ENCODE results near the gene AKT1. TPM values are rescaled to one million over a fixed set of nuclear protein-coding genes. Genes with fewer than 3 reads are reported as not detected.
"Not testable (repeated sequence)": the region's sequence is repeated elsewhere in the genome, so short reads cannot be mapped to it uniquely, and the experiment has no call there.

The AKT1 gene
- total RNA-seq, 1 experiment from 2014 or later = 83.3 TPM

DNA sequence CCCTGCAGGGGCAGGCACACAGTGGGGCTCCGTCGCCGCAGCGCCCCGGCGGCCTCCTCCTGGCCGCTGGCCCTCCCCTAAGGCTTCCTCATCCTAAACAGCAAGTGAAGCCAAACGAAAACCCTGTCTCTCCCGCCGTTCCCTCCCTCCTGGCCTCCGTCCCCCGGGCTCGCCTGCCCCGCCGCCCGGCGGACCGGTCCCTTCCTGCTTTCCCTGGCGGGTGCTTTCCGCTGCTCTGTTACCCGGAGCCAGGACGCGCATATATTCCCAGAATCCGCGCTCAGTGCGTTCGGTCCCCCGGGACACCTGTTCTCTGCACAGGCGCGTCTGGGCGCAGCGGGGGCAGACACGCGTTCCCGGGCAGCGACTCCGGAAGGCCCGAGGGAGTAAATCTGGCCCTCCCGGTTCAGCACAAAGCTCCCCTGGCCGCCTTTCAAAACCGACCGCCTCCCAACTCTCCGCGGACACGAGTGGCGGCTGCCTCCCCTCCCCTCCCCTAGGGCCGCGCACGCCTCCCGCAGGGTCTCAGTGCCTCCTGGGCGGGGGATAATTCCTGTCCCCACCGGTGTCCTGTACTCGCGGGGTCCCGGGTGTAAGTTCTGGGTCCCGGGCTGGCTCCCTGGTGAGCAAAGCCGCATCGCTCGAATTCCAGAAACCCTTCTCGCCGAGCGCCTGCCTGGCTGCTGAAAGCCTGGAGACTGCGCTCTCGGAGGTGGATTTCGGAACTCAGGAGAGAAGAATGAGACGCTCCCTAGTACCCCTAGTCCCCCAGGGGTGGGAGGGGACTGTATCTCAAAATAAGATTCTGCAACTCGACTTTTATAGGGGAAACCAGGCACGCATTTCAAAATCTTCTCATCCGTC is 48.1 kb upstream of the AKT1 start:
- Mint-ChIP-seq H3K27ac (ENCODE audit: low read depth, unreplicated experiment) (no peak overlapping the region), H3K36me3 (ENCODE audit: insufficient read depth, unreplicated experiment) (no peaks in the 10 kb centered on the region), H3K4me3 (ENCODE audit: unreplicated experiment) (no peak overlapping the region), H3K9me3 (ENCODE audit: unreplicated experiment) (peaks cover 6% of the 10 kb centered on the region), H3K27me3 (ENCODE audit: insufficient read depth, unreplicated experiment) (peaks cover 53% of the 10 kb centered on the region), H3K4me1 (ENCODE audit: insufficient read depth, unreplicated experiment) (no peaks in the 10 kb centered on the region)
- TF ChIP-seq, protein P1, sequence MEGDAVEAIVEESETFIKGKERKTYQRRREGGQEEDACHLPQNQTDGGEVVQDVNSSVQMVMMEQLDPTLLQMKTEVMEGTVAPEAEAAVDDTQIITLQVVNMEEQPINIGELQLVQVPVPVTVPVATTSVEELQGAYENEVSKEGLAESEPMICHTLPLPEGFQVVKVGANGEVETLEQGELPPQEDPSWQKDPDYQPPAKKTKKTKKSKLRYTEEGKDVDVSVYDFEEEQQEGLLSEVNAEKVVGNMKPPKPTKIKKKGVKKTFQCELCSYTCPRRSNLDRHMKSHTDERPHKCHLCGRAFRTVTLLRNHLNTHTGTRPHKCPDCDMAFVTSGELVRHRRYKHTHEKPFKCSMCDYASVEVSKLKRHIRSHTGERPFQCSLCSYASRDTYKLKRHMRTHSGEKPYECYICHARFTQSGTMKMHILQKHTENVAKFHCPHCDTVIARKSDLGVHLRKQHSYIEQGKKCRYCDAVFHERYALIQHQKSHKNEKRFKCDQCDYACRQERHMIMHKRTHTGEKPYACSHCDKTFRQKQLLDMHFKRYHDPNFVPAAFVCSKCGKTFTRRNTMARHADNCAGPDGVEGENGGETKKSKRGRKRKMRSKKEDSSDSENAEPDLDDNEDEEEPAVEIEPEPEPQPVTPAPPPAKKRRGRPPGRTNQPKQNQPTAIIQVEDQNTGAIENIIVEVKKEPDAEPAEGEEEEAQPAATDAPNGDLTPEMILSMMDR (IDR thresholded peaks at IDR 0.05; ENCODE audit: unreplicated experiment) = no peak
- intact Hi-C loops (cut with micrococcal nuclease) = no loop called here
- CTCF ChIA-PET = interaction anchor here (0.7 kb wide), 2 partner anchors 39 to 185 kb away, joined by 3 read pairs; no protein-coding TSS in a partner anchor
- no peak for DNase-seq (ENCODE audit: unreplicated experiment)
- POLR2A ChIA-PET = interaction anchor here (1.5 kb wide), 1 partner anchor 9 kb away, joined by 4 read pairs; no protein-coding TSS in a partner anchor
- no TSS peak for BruUV-seq (replicated peaks)

DNA sequence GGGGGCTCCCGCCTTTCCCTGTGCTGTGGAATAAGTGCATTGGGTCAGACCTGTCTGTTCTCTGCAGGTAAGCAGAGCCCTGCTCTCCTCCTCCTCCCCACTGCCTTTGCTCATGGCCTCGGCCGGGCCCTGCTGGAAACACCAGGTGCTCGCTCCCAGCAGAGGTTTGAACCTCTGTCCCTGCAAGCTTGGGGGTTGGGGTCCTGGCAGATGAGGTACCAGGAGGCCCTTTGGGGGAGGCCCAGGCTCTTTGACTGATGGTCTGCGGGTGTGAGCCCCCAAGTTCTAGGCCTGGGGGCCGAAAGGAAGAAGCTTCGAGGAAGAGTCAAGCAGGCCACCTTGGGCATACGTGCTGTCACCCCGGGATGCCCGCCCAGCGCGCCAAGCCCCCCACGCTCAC is 47.5 kb upstream of the AKT1 start:
- DNase-seq (ENCODE audit: unreplicated experiment) = no peak
- TF ChIP-seq, protein P1 (IDR thresholded peaks at IDR 0.05; ENCODE audit: unreplicated experiment) = no peak
- ChIA-PET CTCF (interaction anchor here (0.6 to 0.8 kb wide), 3 partner anchors 40 to 243 kb away, joined by 3 to 4 read pairs (median 3); no protein-coding TSS in a partner anchor), POLR2A (no interaction called here)
- no peaks in the 10 kb centered on the region for H3K36me3 Mint-ChIP-seq (ENCODE audit: insufficient read depth, unreplicated experiment)
- peaks cover 53% of the 10 kb centered on the region for H3K27me3 Mint-ChIP-seq (ENCODE audit: insufficient read depth, unreplicated experiment)
- no peak overlapping the region for H3K4me3 Mint-ChIP-seq (ENCODE audit: unreplicated experiment)
- peaks cover 6% of the 10 kb centered on the region for H3K9me3 Mint-ChIP-seq (ENCODE audit: unreplicated experiment)
- no peak overlapping the region for H3K27ac Mint-ChIP-seq (ENCODE audit: low read depth, unreplicated experiment)
- BruUV-seq (replicated peaks) = no TSS peak
- no peaks in the 10 kb centered on the region for H3K4me1 Mint-ChIP-seq (ENCODE audit: insufficient read depth, unreplicated experiment)
- intact Hi-C loops (cut with micrococcal nuclease) = no loop called here

DNA sequence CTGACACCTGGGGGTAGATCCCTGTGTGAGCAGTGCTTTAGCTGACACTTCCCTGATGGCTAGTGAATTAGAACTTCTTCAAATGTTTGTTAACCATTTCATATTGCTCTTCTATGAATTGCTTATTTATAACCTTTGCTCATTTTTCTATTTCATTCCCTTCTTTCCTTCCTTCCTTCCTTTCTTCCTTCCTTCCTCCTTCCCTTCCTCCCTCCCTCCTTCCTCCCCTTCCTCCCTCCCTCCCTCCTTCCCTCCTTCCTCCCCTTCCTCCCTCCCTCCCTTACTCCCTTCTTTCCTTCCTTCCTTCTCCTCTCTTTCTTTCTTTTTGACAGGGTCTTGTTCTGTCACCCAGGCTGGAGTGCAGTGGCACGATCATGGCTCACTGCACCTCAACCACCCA is 46.2 kb upstream of the AKT1 start:
- H3K4me1 Mint-ChIP-seq (ENCODE audit: insufficient read depth, unreplicated experiment) = no peaks in the 10 kb centered on the region
- peaks cover 3% of the 10 kb centered on the region for H3K9me3 Mint-ChIP-seq (ENCODE audit: unreplicated experiment)
- TF ChIP-seq, protein P1 (IDR thresholded peaks at IDR 0.05; ENCODE audit: unreplicated experiment) = no peak
- ChIA-PET POLR2A (interaction anchor here (0.8 kb wide), 1 partner anchor 22 kb away, joined by 4 read pairs; no protein-coding TSS in a partner anchor), CTCF (interaction anchor here (0.7 kb wide), 1 partner anchor 184 kb away, joined by 3 read pairs; no protein-coding TSS in a partner anchor)
- BruUV-seq (replicated peaks) = no TSS peak
- no peaks in the 10 kb centered on the region for H3K36me3 Mint-ChIP-seq (ENCODE audit: insufficient read depth, unreplicated experiment)
- H3K4me3 Mint-ChIP-seq (ENCODE audit: unreplicated experiment) = no peak overlapping the region
- intact Hi-C loops (cut with micrococcal nuclease) = no loop called here
- peaks cover 48% of the 10 kb centered on the region for H3K27me3 Mint-ChIP-seq (ENCODE audit: insufficient read depth, unreplicated experiment)
- DNase-seq (ENCODE audit: unreplicated experiment) = no peak
- no peak overlapping the region for H3K27ac Mint-ChIP-seq (ENCODE audit: low read depth, unreplicated experiment)

DNA sequence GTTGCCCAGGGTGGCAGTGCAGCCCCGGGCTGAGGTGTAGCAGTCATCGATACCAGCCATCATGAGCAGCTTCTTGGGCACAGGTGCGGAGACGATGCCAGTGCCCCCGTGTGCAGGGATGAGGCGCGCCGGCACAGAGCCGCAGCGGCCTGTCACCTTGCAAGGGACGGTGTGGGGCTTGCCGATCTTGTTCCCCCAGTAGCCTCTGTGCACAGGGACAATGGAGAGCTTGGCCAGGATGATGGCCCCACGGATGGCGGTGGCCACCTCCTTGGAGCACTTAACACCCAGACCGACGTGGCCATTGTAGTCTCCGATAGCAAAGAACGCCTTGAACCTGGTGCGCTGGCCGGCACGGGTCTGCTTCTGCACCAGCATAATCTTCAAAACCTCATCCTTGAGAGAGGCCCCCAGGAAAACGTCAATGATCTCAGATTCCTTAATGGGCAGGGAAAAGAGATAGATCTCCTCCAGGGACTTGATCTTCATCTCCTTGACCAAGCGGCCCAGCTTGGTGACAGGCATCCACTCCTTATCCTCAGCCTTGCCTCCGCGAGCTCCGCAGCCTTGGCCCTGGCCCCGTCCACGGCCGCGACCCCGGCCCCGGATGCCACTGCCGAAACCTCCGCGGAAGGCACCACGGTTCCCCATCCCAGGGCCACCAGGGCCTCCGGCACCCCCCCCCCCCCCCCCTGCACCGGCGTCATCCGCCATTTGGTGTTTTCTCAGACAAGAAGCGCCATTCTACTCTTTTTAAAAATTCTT is 40.8 kb upstream of the AKT1 start:
- H3K9me3 Mint-ChIP-seq (ENCODE audit: unreplicated experiment); H3K36me3 Mint-ChIP-seq (ENCODE audit: insufficient read depth, unreplicated experiment); POLR2A ChIA-PET; H3K4me1 Mint-ChIP-seq (ENCODE audit: insufficient read depth, unreplicated experiment); intact Hi-C loops (cut with micrococcal nuclease); H3K27ac Mint-ChIP-seq (ENCODE audit: low read depth, unreplicated experiment); H3K4me3 Mint-ChIP-seq (ENCODE audit: unreplicated experiment); DNase-seq (ENCODE audit: unreplicated experiment); H3K27me3 Mint-ChIP-seq (ENCODE audit: insufficient read depth, unreplicated experiment); BruUV-seq (replicated peaks): not testable (repeated sequence)
- CTCF ChIA-PET = interaction anchor here (0.6 kb wide), 1 partner anchor 11 kb away, joined by 3 read pairs; no protein-coding TSS in a partner anchor

Measured in MCF 10A (cell line).